Hepatic stellate cell (primary cell): ENCODE measurements around the gene SLC25A21.
"Not testable (repeated sequence)": the region's sequence is repeated elsewhere in the genome, so short reads cannot be mapped to it uniquely, and the experiment has no call there.

Source experiments
- DNase-seq: peaks from one replicate; pipeline ENCODE4 v3.0.0; 2011; ENCODE audit warnings: low spot score

Gene SLC25A21

DNA sequence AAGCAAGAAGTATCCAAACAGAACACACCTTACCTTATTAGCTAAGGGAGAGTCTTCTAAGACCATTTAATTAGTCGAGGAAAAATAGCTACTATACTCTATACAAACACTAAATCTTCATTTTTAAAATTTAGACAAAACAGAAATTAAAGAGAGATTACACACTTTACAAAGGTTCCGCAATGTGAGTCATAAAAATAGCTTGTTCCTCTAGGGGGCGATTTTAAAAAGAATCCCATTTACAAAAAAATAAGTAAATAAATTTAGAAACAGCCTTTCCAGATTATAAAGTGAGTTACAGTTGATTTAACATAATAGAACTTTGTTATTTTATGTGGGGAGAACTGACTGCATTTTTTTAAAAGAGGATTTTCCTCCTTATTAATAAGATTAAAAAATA is 309.1 kb downstream of the SLC25A21 start:
- no peak for DNase-seq

DNA sequence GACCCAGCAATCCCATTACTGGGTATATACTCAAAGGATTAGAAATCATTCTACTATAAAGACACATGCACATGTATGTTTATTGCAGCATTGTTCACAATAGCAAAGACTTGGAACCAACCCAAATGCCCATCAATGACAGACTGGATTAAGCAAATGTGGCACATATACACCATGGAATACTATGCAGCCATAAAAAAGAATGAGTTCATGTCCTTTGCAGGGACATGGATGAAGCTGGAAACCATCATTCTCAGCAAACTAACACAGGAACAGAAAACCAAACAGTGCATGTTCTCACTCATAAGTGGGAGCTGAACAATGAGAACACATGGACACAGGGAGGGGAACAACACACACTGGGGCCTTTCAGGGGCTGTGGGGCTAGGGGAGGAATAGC is 310.2 kb downstream of the SLC25A21 start:
- not testable (repeated sequence) for DNase-seq

DNA sequence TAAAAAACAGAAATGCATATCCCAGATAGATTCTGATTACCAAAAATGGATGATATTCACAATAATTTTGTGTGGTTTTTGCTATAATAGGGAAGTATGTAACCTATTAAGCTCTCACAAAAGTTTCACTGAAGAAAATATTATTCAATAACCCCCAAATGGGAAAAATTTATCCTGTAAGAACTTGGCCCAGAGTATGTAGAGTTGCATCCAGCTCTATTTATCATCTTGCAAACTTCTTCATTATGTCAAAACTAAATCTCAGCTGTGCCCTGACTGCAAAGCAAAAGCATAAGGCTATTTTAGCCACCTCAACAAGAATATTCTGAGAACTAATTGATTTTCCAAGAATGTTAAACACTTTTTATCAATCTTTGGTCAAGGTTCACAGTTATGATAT is 311.6 kb downstream of the SLC25A21 start:
- no peak for DNase-seq

DNA sequence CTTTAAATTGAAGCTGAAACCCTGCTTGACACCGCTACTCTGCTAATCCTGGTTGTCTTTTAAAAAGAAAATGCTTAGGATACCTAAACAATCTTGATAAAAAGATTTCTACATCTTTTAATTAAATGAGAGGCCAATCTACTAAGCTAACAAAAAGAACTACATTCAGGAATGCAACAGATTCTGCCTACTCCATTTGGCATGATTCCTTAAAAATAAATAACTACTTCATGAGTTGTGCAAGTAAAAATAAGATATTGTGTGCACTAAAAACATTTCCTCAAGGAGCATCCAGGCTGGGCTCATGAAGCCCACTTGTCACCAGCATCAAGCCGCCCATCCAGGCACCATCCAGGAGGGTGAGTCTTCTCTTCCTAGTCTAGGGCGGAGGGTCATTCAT is 313.3 kb downstream of the SLC25A21 start:
- DNase-seq: no peak

DNA sequence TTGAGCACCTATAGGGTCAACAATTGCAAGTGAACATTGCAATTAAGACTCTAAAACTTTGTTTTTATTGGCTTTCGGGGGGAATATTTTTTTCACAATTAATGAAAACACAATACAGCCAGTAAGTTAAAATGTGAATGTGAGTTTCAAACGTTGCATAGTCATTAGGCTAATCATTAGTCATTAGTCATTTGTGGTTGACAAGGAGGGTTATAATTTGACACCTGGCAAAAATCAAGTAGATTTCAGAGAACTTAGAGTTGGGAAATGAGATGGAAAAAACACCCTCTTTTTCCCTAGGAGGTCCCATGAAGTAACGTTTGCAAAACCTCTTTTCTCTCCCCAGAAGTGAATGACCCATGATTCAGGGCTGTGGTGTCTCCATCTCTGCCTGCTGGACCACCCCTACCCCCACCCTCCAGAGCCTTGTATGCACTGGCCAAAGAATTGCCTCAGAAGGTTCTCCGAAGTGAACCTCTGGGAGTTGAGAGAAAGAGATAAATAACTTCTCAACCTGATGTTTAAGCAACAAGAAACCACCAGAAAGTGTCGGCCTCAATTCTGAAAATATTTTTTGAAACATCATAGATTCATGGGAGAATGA is 314.5 kb downstream of the SLC25A21 start:
- DNase-seq: no peak

DNA sequence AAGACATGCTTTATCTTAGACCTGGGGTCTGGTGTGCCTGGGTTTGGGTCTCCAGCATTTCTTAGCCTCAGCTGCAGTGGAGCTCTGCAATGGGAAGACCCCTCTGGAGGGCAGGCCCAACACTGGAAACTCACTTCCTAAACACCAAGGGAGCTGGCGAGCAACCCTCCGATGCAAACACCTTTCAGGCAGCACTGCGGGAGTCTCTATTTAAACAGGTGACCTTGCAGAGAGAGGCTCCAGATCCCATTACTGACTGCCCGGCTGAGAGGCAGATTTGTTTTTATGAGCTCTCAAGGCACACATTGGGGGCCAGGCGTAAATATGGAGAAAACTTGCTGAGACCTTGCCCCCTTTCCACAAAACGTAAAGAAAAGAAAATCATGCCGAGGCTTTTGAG is 315.3 kb downstream of the SLC25A21 start:
- no peak for DNase-seq

DNA sequence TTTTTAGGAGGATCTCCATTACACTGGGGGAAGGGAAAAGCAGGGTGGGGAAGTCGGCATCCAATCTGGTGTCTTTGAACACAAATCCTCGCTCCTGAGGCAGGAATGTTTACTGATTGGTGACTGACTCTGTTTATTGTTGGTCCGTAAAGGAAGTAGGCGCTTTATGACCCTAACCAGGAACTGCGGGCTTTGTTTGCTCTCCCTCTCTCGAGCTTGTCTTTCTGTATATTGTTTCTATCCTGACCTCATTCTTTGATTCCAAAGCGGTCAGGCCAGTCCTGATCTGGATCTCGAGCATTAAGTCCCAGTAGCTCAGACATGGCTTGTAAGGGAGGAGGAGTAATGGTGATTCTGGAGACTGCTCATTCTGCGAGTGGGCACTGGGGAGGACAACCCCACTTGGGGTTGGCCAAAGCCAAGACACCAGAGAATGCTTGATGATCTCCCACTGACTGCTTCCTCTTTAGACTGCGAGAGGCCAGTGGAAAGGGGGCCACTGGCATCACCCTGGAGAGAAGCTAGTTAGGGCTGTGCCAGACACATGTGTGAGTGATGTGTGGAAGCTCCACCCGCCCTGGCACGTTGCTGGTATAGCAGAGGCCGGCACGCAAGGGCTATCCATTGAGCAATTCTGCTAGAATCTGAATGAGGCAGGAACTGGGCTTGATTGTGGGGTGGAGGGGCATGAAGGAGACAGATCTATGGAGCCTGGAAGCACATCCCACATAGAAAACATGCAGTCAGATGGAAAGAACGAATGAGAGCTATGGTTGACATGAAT is 316.1 kb downstream of the SLC25A21 start:
- DNase-seq: no peak

DNA sequence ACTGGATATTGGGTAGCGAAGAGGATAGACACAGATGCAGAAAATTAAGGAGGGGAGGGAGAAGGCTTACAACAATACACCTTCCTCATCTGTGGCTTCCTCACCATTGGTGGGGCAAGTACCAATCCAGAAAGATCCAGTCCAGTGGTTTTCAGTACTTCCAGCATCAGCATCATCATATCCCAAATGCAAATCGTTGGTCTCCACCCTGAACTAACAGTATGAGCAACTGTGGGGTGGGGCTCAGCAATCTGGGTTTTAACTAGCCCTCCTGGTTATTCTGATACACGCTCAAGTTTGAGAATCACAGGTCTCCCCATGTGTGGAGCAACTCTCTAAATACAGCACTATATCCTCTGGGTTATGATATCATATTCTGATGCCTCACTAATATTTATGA is 317.0 kb downstream of the SLC25A21 start:
- no peak for DNase-seq

DNA sequence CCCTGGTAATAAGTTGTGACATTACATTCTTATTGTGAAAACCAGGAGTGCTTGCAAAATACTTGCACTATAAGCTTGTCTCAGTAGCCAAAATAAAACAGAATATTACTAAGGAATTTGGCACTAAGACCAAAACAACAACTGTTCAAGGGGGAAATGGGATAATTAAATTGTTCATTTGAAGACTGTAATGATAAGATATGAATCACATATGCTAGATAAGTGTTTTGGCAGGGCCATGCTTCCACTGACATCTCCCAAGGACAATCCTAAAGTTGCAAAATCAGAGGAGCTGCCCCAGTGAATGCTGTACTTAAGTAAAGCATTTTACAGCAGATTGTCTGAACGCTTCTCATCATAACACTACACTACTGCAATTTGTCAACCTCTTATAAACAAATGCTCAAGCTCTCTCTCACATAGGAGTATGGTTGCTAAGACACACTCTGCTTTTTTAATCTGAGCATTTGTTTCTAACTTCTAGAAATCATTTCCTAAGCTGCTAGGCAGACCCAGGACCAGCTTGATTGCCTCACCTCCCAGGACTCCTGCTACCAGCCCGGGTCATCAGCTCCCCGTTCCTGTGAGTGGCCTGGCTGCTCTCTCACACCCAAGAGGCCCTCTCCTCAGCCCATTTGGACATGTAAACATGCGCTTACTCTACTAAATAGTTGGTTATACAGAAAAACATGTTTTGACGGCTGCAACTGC is 319.3 kb downstream of the SLC25A21 start:
- no peak for DNase-seq

DNA sequence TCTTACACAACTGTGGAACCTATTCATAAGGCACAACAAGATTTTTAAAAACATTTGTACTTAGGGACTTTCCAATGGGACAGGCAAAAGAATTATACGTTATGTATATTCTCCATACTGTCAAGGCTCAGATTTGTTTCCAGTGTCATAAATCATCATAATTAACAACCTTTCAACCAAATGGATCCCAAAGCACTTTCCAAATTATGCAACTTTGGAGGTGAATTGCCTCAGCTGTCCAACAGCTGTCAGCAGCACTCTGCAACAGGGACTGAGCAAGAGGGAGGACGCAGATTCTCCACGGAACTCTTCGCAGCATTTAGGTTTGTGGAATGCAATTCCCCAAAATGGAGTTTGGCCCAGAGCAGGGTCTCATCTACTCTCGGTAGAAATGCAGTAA is 324.2 kb downstream of the SLC25A21 start:
- DNase-seq: no peak

DNA sequence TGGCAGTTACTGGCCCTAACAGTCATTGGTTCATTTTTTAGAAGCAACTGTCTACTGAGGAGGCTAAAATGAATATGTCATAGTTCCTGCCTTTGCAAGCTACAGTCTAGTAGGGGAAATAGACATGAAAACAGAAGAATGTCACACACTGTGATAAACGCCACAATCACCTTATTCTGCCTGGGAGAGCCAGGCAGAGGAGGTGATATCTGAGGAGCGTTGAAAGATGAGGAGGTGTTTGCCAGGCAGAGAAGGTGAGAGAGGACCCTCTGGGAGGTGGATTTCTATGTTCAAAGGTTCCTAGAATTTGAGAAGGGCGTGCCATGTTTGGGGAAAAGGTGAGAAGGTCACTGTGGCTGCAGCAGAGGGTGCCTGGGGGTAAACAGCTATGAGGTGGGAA is 325.0 kb downstream of the SLC25A21 start:
- no peak for DNase-seq

DNA sequence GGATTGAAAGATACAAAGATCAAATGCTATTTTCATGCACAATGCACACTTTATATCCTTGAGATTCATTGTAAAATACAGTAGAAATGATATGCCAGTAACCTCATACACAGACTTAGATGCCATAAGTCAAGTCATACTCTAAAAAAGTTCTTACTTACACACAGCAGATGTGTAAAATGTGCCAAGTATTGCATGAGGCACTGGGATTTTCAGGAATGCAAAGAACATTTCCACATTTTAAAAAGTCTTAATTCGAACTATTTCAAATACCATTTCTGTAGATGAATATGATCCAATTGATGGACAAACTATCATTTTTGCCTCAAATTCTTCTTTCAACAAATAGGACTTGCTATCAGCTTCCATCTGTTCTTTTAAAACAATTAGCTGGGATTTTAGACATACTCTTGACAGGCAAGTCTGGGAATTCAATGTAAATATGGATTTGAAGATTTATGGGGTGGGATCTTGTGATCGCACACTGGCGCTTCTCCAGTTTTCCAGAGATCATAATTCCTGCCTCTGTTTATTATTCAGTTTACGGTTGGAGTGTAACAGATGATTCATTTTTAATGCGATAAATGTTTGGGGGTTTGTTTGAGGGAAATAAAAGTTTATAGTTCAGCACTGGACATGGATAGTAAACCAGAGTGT is 326.9 kb downstream of the SLC25A21 start:
- no peak for DNase-seq

DNA sequence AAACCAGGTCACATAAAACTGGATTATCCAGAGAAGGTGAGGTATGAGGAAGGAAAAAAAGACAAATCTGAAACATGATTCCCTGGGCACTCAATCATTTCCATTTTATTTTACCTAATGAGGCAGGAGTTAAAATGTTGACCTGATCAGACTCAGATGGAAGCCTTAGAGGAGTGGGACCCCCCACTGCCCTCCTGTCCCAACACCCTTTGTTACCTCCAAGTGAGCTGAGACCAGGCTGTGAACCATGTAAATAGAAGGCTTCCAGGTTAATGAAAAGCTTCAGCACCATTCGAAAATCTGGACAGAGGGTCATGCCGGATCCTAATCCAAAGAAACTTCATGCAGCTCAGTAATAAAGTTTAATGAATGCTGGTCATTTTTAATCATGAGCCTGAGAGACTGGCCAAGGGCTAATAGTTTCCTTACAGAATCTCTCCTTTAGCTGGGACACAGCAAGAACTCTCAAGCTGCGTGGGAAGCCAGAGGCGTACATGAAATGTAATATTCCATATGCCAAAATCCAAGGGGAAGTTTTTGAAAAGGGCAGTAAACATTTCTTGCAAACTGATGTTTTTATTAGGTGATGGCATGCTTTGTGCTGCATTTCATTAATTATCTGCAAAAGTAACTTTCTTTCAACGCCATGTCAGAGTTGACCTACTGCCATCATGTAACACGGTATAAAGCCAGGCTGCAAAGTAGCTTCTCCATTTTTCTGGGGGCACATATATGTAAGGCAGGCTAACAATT is 327.8 kb downstream of the SLC25A21 start:
- DNase-seq: no peak

DNA sequence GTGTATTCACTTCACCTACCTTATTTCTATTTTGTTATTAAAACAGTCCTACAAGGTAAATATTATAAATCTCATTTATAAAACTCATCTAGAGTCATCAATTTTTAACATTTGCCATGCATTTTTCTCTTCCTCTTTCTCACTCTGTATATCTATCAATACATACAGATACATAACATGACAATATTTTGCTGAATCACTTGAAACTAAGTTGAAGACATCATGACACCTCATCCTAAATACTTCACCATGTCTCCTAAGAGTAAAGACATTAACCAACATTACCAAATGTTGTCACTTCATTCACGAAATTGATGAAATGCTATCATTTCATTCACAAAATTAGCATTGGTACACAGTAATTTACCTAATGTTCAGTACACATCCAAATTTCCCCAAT is 329.0 kb downstream of the SLC25A21 start:
- DNase-seq: no peak

DNA sequence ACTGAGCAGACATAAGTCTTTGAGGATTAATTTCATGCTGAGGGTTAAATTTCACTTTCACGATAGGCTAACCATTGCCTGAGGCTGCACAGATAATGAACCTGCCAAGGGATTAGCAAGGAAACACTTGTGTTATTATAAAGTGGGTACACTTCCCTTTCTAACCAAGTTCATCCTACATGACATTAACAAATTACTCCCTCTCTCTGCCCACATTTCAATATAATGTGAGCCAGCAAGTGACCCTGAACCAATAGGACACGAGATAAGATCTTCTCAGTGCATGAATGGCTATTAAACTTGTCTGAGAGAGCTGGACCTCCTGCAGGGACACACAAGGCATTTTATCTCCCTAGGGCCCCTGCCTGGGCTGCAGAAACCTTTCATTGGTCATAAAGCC is 337.3 kb downstream of the SLC25A21 start:
- no peak for DNase-seq

DNA sequence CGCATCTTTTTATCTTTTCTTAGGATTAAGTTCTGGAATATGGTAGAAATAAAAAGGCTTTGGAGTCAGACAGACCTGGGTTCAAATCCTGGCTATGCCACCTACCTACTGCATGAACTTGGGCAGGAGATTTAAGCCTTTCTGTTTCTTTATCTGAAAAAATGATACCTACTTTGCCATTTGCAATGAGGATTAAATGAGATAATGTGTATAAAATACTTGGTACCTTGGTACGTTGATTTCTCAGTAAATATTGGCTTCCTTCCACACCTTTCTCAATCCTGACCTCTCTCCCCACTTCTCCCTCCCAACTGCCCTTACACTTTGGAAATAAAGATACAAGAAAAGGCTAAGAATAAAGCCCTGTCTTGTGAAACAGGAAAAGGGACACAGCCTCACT is 338.1 kb downstream of the SLC25A21 start:
- no peak for DNase-seq

DNA sequence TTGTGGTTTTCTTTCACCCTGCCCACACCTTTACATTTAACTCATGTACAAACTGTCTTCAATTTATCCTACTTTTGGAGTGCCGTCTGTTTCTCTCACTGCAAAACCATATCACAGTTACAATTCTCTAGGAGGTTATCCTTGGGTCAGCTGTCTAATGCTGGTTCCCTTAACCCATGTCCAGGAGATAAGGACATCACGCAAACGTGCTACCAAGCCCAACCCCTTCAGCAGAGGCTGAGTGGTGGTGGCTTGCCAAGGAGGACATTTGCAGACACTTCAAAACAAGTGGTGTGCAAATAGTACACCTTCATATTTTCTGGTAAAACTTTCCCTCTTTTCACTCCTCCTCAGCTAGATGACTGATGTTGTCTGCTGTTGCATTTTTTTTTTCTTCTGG is 342.9 kb downstream of the SLC25A21 start:
- DNase-seq: no peak

DNA sequence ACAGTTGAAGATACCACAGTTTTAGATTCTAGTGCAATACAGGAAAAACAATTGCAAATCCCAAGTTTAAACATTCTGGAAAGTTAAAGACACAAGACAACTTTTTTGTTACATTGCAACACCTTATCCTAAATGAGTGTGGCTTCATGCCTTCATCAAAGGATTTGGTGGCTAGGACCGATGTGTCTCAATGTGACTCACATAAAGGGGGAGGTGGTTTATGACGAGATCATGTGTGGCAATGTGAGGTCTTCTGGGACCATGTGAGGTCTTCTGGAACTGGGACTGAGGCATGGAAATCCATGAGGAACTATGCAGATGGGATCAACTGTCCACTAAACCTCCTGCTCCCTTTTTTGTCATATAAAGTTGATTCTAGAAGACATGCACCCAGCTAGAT is 344.5 kb downstream of the SLC25A21 start:
- no peak for DNase-seq

DNA sequence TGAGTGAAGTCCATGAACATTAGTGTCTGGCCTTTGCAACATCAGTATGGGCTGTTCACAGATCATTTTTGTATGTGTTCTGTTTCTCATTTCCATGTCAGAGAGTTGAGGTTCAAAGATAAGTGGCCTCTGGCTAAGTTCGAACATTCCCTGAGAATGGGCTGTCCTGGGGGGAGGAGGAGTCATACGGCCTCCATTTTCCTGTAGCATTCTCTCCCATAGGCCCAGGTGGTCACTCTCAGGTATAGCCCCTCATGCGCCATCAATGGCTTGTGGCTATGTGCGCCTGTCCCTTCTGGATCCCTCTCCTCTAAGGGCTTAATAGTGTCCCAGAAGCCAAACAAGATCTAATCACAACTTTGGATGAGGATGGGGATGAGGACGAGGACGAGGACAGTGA is 345.8 kb downstream of the SLC25A21 start:
- no peak for DNase-seq

DNA sequence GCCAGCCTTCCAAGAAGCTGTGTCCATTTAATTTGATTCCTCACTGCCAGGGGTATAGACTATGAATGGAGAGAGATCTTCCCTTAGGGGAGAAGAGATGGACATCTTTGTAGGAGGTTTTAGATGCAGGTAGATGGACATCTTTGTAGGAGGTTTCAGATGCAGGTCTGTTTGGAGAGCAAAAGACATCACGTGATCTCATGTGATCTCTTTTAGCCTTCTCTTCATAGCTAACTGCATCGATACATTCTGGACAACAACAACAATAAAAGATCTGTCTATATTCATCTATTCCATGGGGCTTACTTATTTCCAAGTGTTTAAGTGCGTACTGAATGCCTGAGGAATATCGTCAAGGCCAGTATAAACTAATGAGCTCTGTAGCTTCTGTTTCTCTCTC is 347.6 kb downstream of the SLC25A21 start:
- no peak for DNase-seq

DNA sequence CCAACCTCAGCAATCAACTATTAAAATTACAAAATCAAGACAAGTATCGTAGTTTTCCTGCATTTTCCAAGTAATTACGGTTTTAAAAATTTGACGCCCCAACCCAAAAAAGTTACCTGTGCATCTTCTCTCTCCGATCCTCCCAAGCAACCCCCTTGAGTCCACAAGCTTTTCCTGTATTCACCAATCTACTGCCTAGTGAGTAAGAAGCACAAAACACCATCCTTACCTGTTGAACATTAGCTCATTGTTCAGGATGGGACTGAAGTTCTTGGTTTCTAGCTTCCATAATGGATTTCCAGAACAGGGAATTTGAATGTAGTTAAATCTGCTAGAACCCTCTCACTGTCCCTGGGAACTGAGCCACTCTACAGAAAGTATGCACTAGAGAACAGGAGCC is 348.8 kb downstream of the SLC25A21 start:
- DNase-seq: no peak

DNA sequence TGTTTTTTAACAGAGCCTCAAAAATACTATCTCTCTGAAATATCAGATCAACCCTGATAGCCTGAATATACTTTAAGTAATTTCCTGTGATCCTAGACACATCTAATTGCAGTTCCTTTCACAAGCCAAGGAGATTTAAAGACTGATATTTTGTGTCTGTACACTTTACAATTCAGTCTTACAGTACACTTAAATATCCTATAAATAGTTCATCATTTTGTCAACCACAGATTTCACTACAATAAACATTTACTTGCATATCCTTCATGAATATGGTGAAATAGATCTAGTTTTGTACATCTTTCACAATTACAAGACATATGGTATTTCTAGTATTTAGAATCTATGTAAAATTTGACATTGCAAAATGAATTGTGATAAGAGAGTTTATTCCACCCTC is 349.7 kb downstream of the SLC25A21 start:
- no peak for DNase-seq
